Measurements from ENCODE around the gene MBOAT2.

DNA sequence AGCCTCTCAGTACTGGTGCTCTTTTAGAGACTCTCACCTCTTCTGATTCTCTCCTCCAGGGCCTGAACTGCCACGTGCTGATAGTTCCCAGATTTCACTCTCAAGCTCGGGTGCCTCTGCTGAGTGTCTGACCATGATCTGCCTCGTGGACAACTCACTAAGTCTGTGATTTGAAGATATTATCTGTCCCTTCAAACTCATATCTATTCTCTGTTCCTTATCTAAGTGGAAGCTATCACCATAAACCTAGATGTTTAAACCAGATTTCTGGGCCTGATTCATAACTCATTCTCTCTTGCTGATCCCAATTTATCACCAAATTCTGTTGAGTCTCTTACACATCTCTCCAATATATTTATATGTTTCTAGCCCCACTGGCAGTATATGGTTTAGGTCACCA lies 136.1 kb downstream of the MBOAT2 start:
- no peak for TF ChIP-seq CTCF (IDR thresholded peaks at IDR 0.05 in 4 of 5, conservative IDR thresholded peaks at IDR 0.05 in 1 of 5)
- TF ChIP-seq POLR2A (IDR thresholded peaks at IDR 0.05), result no peak
